Measurements from ENCODE around the gene RPL18.

The RPL18 gene

DNA sequence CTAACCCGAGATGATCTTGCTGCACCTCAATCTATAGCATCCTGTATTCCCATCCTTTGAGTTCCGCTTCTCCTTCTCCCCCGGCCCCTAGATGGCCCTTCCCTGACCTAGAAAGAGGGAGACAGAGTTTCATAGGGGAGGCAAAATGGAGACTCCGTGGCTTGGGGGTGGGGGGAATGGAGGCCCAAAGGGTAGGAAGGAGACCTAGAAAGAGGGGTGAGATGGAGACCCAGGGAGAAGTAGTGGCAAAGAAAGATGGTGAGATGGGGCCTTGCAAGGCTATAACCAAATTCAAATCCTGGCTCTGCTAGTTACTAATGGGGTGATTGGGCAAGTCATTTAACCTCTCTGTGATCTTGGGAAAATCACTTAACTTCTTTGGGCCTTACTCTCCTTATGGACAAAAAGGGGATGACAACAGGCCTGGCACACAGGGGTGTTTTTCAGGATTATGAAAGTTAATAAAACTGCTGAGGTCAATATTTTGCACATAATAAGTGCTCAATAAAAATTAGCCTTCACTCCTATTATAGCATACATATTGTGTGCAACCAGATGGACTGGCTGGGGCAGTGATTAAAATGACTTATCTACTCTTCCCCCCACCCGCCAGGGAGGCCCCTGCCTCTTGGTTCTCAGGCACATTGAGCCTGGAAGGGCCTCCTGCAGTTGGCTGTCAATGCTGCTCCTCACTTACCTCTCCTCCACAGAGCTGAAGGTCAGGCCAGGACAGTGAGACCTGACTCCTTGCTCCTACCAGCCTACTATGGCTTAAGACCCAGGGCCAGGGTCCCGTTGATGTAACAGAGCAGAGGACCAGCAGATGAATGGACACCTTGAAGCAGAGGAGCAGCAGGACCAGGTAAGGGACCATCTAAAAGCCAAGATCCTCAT is 961 bp upstream of the RPL18 start:
- no peaks in the 10 kb centered on the region for H3K9me3 ChIP-seq (ENCODE audit: control insufficient read depth, low read length)
- H3K4me3 ChIP-seq (ENCODE audit: extremely low read depth, insufficient read depth, low read length, poor library complexity, severe bottlenecking), result peak overlapping the region; percentile 100
- WGBS, 2 experiments (ENCODE audit: insufficient coverage in 2 of 2), result 44 to 50% methylated on average over 2 to 4 of the region's 6 CpGs
- peaks cover 28% of the 10 kb centered on the region for H3K4me1 ChIP-seq (ENCODE audit: control insufficient read depth, insufficient read depth, low read length, poor library complexity, severe bottlenecking)
- H3K27ac ChIP-seq (ENCODE audit: low read depth, low read length, severe bottlenecking), result peak overlapping the region; percentile 94
- peaks cover 37% of the 10 kb centered on the region for H3K36me3 ChIP-seq (ENCODE audit: control insufficient read depth, insufficient read depth, low read length)

DNA sequence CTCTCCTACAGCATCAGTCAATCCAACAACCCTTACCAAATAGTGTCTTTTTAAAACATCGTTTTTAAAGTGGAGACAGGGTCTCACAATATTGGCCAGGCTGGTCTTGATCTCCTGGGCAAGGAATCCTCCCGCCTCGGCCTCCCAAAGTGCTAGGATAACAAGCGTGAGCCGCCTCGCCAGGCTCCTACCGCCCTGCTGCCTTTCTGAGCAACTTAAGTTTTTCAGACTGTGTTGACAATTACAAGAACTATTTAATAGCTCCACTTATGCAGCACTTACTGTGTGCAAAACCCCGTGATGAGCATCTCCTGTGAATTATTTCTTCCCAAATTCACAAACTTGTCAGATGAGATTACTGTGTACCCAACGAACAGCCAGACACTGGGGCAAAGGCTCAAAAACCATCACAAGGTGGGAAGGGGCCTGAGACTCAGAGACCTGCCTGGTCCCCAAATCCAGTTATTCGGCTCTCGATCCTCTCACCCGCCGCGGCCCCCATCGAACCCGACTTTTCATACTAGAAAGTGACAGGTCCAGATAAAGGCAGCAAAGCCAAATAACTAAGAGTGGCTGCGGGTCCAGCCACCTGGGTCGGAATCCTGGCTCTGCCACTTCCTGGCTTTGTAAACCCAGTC is 581 bp downstream of the RPL18 start:
- WGBS, 2 experiments (ENCODE audit: insufficient coverage in 2 of 2), result 2 to 3% methylated on average over 16 to 18 of the region's 18 CpGs
- Histone ChIP-seq H3K27ac (ENCODE audit: low read depth, low read length, severe bottlenecking) (peak overlapping the region; percentile 94), H3K36me3 (ENCODE audit: control insufficient read depth, insufficient read depth, low read length) (peaks cover 44% of the 10 kb centered on the region), H3K9me3 (ENCODE audit: control insufficient read depth, low read length) (no peaks in the 10 kb centered on the region), H3K4me3 (ENCODE audit: extremely low read depth, insufficient read depth, low read length, poor library complexity, severe bottlenecking) (peak overlapping the region; percentile 100), H3K4me1 (ENCODE audit: control insufficient read depth, insufficient read depth, low read length, poor library complexity, severe bottlenecking) (peaks cover 31% of the 10 kb centered on the region)

DNA sequence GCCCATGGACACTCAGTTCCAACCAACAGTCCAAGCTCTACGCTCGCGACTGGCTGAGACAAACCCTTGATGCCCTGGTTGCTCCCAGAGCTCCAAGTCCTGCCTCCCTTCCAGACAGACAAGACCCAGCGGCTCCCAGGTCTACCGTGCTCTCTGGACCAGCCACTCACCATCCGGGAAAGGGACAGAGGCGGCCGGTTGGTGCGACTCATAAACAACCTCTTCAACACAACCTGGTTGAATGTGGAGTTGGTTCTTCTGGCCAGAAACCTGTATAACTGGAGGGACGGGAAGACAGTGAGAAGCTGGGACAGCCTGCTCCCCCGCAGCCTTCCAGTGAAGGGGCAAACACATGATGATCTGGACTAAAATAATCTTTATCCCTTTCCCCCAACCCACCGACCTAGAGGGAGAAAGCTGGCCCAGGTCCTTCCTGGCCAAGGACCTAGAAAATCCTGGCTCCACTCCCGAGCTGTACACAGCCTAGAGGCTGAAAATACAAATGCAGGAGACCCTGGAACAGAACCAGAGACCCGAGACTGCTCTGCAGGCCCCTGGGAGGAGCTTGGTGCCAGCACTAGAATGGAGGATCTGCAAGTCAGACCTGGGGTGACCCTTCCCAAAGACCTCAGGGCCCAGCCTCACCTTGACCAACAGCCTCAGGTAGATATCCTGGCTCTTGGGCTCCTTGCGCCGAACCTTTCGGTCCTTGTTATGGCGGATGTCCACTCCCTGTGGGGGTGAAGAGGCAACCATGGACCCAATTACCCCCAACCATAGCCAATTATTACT is 1.6 kb downstream of the RPL18 start:
- WGBS, 2 experiments (ENCODE audit: insufficient coverage in 2 of 2), result 90 to 92% methylated on average over 12 to 14 of the region's 18 CpGs
- Histone ChIP-seq H3K9me3 (ENCODE audit: control insufficient read depth, low read length) (no peaks in the 10 kb centered on the region), H3K4me1 (ENCODE audit: control insufficient read depth, insufficient read depth, low read length, poor library complexity, severe bottlenecking) (peaks cover 31% of the 10 kb centered on the region), H3K36me3 (ENCODE audit: control insufficient read depth, insufficient read depth, low read length) (peaks cover 44% of the 10 kb centered on the region), H3K4me3 (ENCODE audit: extremely low read depth, insufficient read depth, low read length, poor library complexity, severe bottlenecking) (peak overlapping the region; percentile 100), H3K27ac (ENCODE audit: low read depth, low read length, severe bottlenecking) (peak overlapping the region; percentile 49)

DNA sequence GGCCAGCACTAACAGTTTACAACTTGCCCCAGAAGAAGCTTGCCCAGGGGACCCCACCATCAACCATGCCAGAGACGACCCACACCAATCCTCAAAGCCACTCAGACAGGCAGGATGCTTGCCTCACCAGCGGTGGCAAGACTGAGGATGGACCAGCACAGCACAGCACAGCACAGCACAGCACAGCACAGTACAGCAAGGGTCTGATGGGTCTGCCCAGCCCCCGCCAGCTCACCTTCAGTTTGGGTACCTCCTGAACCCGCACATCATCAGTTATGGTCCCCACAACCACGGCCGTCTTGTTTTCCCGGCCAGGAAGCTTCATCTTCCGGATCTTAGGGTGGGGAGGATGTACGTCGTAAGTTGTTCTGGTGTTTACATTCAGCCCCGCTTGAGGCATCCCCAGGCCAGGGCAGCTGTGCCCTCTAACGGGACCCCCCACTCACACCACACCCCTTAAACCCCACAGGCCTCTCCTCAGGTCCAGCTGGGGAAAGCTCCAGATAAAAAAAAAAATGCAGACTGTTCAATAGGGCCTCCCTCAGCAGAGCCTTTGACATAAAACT is 2.4 kb downstream of the RPL18 start:
- peaks cover 31% of the 10 kb centered on the region for H3K4me1 ChIP-seq (ENCODE audit: control insufficient read depth, insufficient read depth, low read length, poor library complexity, severe bottlenecking)
- H3K9me3 ChIP-seq (ENCODE audit: control insufficient read depth, low read length), result no peaks in the 10 kb centered on the region
- 92 to 97% methylated on average over 6 to 10 of the region's 12 CpGs for WGBS, 2 experiments (ENCODE audit: insufficient coverage in 2 of 2)
- no peak overlapping the region for H3K27ac ChIP-seq (ENCODE audit: low read depth, low read length, severe bottlenecking)
- H3K4me3 ChIP-seq (ENCODE audit: extremely low read depth, insufficient read depth, low read length, poor library complexity, severe bottlenecking), result peak overlapping the region; percentile 100
- peaks cover 44% of the 10 kb centered on the region for H3K36me3 ChIP-seq (ENCODE audit: control insufficient read depth, insufficient read depth, low read length)

DNA sequence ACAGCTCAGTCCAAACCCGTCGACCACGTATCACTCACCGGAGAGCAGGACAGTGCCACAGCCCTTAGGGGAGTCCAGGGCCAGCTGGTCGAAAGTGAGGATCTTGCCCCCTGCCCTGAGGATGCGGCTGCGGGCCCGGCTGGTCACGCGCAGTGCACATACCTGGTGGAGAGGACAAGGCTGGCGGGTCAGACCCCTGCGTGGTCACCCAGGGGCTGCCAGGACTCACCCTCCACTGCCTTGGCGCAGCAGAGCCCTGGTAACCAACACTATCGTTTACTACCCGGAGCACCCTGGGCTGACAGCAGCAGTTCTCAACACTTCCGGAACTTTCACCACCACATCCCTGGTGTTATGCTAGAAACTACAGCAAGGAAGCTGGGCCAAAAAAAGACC is 2.9 kb downstream of the RPL18 start:
- peak overlapping the region; percentile 16 for H3K27ac ChIP-seq (ENCODE audit: low read depth, low read length, severe bottlenecking)
- peaks cover 44% of the 10 kb centered on the region for H3K36me3 ChIP-seq (ENCODE audit: control insufficient read depth, insufficient read depth, low read length)
- H3K4me1 ChIP-seq (ENCODE audit: control insufficient read depth, insufficient read depth, low read length, poor library complexity, severe bottlenecking), result peaks cover 31% of the 10 kb centered on the region
- no peaks in the 10 kb centered on the region for H3K9me3 ChIP-seq (ENCODE audit: control insufficient read depth, low read length)
- no peak overlapping the region for H3K4me3 ChIP-seq (ENCODE audit: extremely low read depth, insufficient read depth, low read length, poor library complexity, severe bottlenecking)
- WGBS, 2 experiments (ENCODE audit: insufficient coverage in 2 of 2), result 96% methylated on average over 10 to 15 of the region's 16 CpGs

DNA sequence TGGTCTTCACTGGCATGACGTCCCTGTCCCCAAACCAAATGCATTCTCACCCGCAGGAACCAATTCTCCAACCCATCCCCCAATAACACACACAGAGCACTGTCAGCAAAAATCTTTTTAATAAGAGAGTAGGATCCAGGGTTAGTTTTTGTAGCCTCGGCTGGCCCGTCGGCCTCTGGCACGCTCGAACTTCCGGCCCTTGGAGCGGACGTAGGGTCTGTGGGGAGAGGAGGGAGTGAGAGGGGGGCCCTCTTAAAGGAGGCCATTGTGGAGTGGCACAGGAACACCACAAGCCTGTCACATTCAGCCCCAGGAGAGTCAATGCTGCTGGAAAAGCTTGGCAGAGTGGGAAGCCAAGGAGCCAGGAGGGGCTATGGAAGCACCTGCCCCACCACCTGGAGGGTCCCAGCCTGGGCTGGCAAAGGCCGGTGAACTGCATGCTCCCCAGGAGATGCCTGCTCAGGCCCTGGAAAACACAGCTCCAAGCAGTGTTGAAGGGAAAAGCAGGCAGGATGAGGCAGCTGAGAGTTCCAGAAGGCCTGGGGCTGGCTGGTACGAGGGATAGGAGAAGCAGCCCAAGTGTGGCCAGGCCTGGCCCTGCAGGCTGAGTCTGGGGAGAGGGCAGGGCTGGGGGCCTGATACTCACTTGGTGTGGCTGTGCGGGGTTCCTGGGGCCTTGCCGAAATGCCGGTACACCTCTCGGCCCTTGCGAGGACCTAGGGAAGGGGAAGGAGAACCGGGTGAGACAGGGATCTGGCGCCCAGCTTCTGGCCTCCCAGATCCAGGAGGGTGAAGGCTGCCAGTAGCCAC is 3.5 kb downstream of the RPL18 start:
- Histone ChIP-seq H3K9me3 (ENCODE audit: control insufficient read depth, low read length) (no peaks in the 10 kb centered on the region), H3K4me1 (ENCODE audit: control insufficient read depth, insufficient read depth, low read length, poor library complexity, severe bottlenecking) (peaks cover 31% of the 10 kb centered on the region), H3K27ac (ENCODE audit: low read depth, low read length, severe bottlenecking) (peak overlapping the region; percentile 43), H3K36me3 (ENCODE audit: control insufficient read depth, insufficient read depth, low read length) (peaks cover 44% of the 10 kb centered on the region), H3K4me3 (ENCODE audit: extremely low read depth, insufficient read depth, low read length, poor library complexity, severe bottlenecking) (no peak overlapping the region)
- WGBS, 2 experiments (ENCODE audit: insufficient coverage in 2 of 2), result 87 to 96% methylated on average over 7 to 16 of the region's 19 CpGs

DNA sequence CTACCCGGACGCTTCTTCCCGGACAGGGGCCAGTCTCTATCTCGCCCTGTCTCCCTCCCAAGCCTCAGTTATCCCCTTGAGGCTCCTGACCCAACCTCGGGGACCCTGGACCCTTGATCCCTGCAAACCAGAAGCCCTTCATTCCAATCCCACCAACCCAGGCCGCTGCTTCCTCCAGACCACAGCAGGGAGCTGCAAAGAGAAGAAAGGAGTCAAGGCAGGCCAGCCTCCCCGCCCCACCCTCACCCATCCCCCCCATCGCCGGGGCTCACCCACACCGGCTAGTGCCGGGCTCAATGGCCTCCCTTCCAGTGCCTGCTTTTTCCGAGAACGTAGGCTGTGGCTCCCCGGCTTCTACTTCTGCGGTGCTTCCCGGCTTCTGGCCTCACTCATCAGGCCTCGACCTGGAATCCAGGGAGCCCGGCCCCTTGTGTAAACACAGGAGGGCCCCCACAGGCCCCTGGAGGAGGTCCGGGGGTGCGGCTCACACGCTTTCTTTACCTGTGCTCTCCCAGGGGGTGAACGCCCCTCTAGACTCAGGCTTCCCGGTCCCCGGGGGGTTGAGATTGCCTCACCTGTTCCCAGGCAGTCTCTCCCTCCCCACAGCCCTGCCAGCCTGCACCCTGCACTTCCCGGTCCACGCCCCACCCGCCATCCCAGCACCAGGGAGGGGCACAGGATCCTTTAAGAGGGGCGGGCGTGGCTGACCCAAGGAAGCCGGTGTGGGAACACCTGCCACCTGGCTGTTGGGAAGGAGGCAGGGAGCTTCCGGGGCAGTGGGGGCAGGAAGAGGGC is 4.3 kb downstream of the RPL18 start, which contains the start of gene FAM83E:
Gene FAM83E, minus strand, starts transcription at position 641 of the 795 bp plus-strand sequence. CDS start 1,704 bp downstream, outside the sequence.
- H3K36me3 ChIP-seq (ENCODE audit: control insufficient read depth, insufficient read depth, low read length), result peaks cover 44% of the 10 kb centered on the region
- no peaks in the 10 kb centered on the region for H3K9me3 ChIP-seq (ENCODE audit: control insufficient read depth, low read length)
- 44 to 56% methylated on average over 18 to 23 of the region's 31 CpGs for WGBS, 2 experiments (ENCODE audit: insufficient coverage in 2 of 2)
- H3K4me1 ChIP-seq (ENCODE audit: control insufficient read depth, insufficient read depth, low read length, poor library complexity, severe bottlenecking), result peaks cover 31% of the 10 kb centered on the region
- peak within 1 kb of the TSS; percentile 43 for H3K27ac ChIP-seq (ENCODE audit: low read depth, low read length, severe bottlenecking)
- H3K4me3 ChIP-seq (ENCODE audit: extremely low read depth, insufficient read depth, low read length, poor library complexity, severe bottlenecking), result no peak within 1 kb of the TSS

DNA sequence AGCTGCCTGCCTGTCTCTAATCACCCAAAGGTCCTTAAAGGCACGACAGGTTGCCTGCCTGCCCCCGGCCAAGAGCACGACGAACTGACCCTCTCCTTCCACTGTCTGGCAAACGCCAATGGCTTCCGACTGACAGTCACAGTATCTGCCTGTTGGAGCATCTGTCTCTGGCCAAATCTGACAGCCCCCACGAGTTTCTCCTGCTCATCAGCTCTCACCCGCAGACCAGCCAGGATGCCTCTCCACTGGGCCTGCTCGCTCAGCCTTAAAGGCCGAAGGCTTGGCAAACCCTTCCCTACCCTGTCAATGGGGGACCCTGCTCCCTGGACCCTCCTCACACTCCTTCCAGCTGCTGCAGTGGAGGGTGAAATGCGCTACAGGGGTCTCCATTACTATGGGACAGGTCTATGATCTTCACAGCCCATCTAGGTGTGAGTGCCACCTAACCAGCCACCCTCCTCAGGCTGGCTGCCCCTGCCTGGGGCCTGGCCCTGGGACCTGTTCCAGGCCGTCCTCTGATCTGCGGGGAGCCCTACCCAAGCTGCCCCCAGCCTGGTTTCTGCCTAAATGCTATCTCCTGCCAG is 5.0 kb downstream of the RPL18 start:
- Histone ChIP-seq H3K36me3 (ENCODE audit: control insufficient read depth, insufficient read depth, low read length) (peaks cover 44% of the 10 kb centered on the region), H3K27ac (ENCODE audit: low read depth, low read length, severe bottlenecking) (peak overlapping the region; percentile 43), H3K4me3 (ENCODE audit: extremely low read depth, insufficient read depth, low read length, poor library complexity, severe bottlenecking) (no peak overlapping the region), H3K4me1 (ENCODE audit: control insufficient read depth, insufficient read depth, low read length, poor library complexity, severe bottlenecking) (peaks cover 31% of the 10 kb centered on the region), H3K9me3 (ENCODE audit: control insufficient read depth, low read length) (no peaks in the 10 kb centered on the region)
- 91 to 93% methylated on average over 11 to 13 of the region's 13 CpGs for whole genome bisulfite sequencing, 2 experiments (ENCODE audit: insufficient coverage in 2 of 2)

Data from mesodermal cell (in vitro differentiated cells).